Measurements from ENCODE around the gene PPIP5K1. TPM values are rescaled to one million over a fixed set of nuclear protein-coding genes. Genes with fewer than 3 reads are reported as not detected.

The PPIP5K1 gene
- total and polyA plus RNA-seq, 7 donors, result 4.5 to 37.3 (median 19.3) TPM

DNA sequence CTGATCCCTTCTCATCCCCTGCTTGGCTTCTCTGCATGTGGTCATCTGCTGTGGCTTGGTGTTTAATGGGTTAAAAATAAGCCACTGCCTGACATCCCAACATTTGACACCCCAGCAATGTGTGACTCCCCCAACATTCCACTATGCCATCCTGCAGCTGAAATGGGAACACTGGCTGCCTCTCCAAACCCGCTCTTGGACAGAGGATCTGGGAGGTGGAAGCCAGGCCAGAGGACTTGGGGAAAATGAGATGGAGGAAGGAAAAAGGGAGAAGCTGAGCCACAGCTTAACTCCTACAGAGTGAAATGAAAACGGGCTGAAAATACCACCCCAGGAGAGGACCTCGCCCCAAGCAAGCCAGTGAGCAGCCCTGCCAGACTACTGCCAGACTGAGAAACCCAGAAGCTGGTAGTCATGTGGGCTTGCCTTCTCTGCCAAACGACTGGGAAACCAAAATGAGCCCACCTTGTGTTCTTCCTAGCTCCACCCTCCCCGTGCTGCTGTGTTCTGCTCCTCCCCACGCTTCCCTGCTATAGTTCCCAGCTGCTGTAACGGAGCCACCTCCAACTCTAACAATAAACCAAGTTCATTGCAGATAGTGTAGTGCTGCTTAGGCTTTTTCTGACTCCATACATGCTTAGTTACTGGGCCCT, 58.9 kb downstream of the PPIP5K1 start:
- DNase-seq (no peak), ATAC-seq (peak in 3 of 4 donors; percentile 32 to 47 (median 46))
- peaks cover 0 to 20% of the 10 kb centered on the region in 2 donors for H3K36me3 ChIP-seq (ENCODE audit: insufficient read depth in 1 of 2, low read depth in 1 of 2)
- TF ChIP-seq, protein P1, sequence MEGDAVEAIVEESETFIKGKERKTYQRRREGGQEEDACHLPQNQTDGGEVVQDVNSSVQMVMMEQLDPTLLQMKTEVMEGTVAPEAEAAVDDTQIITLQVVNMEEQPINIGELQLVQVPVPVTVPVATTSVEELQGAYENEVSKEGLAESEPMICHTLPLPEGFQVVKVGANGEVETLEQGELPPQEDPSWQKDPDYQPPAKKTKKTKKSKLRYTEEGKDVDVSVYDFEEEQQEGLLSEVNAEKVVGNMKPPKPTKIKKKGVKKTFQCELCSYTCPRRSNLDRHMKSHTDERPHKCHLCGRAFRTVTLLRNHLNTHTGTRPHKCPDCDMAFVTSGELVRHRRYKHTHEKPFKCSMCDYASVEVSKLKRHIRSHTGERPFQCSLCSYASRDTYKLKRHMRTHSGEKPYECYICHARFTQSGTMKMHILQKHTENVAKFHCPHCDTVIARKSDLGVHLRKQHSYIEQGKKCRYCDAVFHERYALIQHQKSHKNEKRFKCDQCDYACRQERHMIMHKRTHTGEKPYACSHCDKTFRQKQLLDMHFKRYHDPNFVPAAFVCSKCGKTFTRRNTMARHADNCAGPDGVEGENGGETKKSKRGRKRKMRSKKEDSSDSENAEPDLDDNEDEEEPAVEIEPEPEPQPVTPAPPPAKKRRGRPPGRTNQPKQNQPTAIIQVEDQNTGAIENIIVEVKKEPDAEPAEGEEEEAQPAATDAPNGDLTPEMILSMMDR (IDR thresholded peaks at IDR 0.05), result no peak
- intact Hi-C loops (cut with DNase I), result no loop called here
- no peak overlapping the region for H3K27ac ChIP-seq
- no peaks in the 10 kb centered on the region for H3K4me1 ChIP-seq
- H3K4me3 ChIP-seq, result no peak overlapping the region
- 14 to 26% (median 24%) methylated on average over 7 of the region's 7 CpGs for WGBS, 3 donors
- no peaks in the 10 kb centered on the region for H3K9me3 ChIP-seq
- H3K27me3 ChIP-seq (ENCODE audit: insufficient read depth in 3 of 3, low read length in 2 of 3), result no peaks in the 10 kb centered on the region

DNA sequence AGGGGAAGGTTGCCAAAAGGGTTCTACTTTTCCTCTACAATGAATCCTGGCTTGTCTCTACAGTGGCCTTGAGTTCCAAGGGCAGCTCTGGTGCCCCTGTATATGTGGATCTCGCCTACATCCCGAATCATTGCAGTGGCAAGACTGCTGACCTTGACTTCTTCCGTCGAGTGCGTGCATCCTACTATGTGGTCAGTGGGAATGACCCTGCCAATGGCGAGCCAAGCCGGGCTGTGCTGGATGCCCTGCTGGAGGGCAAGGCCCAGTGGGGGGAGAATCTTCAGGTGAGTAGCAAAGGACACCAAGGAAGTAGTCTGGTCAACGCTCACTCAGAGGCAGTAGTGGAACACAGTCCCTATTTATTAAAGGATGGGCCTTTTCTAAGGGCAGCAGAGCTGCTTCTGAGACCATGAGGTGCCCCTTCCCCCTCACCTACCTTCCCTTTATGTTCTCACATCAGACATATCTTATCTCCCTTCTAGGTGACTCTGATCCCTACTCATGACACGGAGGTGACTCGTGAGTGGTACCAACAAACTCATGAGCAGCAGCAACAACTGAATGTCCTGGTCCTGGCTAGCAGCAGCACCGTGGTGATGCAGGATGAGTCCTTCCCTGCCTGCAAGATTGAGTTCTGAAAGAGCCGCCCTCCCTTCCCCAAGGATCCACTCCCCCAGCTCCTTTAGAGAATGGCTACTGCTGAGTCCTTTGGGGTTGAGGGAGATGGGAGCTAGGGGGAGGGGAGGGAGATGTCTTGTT, 60.2 kb downstream of the PPIP5K1 start:
- ATAC-seq (no peak), DNase-seq (no peak)
- Histone ChIP-seq H3K9me3 (no peaks in the 10 kb centered on the region), H3K27me3 (ENCODE audit: insufficient read depth in 3 of 3, low read length in 2 of 3) (no peaks in the 10 kb centered on the region), H3K36me3 (ENCODE audit: insufficient read depth in 1 of 2, low read depth in 1 of 2) (peaks cover 0 to 18% of the 10 kb centered on the region in 2 donors), H3K27ac (no peak overlapping the region), H3K4me1 (no peaks in the 10 kb centered on the region), H3K4me3 (no peak overlapping the region)
- 91 to 93% (median 92%) methylated on average over 12 of the region's 12 CpGs for WGBS, 3 donors
- TF ChIP-seq, protein P1 (IDR thresholded peaks at IDR 0.05), result no peak
- intact Hi-C loops (cut with DNase I), result no loop called here

DNA sequence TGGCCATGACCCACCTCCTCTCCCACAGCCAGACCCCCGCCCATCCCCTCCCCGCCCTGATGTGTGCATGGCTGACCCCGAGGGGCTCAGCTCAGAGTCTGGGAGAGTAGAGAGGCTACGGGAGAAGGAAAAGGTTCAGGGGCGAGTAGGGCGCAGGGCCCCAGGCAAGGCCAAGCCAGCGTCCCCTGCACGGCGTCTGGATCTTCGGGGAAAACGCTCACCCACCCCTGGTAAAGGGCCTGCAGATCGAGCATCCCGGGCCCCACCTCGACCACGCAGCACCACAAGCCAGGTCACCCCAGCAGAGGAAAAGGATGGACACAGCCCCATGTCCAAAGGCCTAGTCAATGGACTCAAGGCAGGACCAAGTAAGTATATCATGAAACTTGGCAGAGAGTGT, 60.9 kb downstream of the PPIP5K1 start:
- H3K4me3 ChIP-seq, result no peak overlapping the region
- intact Hi-C loops (cut with DNase I), result no loop called here
- H3K27ac ChIP-seq, result no peak overlapping the region
- ATAC-seq (no peak), DNase-seq (no peak)
- TF ChIP-seq, protein P1 (IDR thresholded peaks at IDR 0.05), result no peak
- no peaks in the 10 kb centered on the region for H3K4me1 ChIP-seq
- H3K36me3 ChIP-seq (ENCODE audit: insufficient read depth in 1 of 2, low read depth in 1 of 2), result peaks cover 0 to 14% of the 10 kb centered on the region in 2 donors
- H3K27me3 ChIP-seq (ENCODE audit: insufficient read depth in 3 of 3, low read length in 2 of 3), result no peaks in the 10 kb centered on the region
- H3K9me3 ChIP-seq, result no peaks in the 10 kb centered on the region
- WGBS, 3 donors, result 93 to 95% (median 94%) methylated on average over 15 of the region's 15 CpGs

DNA sequence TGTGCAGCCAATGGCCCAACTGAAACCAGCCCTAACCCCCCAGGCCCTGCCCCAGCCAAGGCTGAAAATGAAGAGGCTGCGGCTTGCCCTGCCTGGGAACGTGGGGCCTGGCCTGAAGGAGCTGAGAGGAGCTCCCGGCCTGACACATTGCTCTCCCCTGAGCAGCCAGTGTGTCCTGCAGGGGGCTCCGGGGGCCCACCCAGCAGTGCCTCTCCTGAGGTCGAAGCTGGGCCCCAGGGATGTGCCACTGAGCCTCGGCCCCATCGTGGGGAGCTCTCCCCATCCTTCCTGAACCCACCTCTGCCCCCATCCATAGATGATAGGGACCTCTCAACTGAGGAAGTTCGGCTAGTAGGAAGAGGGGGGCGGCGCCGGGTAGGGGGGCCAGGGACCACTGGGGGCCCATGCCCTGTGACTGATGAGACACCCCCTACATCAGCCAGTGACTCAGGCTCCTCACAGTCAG, 61.4 kb downstream of the PPIP5K1 start:
- intact Hi-C loops (cut with DNase I), result no loop called here
- no peak overlapping the region for H3K27ac ChIP-seq
- H3K27me3 ChIP-seq (ENCODE audit: insufficient read depth in 3 of 3, low read length in 2 of 3), result no peaks in the 10 kb centered on the region
- DNase-seq (no peak), ATAC-seq (no peak)
- H3K4me1 ChIP-seq, result no peaks in the 10 kb centered on the region
- no peak overlapping the region for H3K4me3 ChIP-seq
- WGBS, 3 donors, result 82 to 84% (median 82%) methylated on average over 11 of the region's 11 CpGs
- no peaks in the 10 kb centered on the region for H3K9me3 ChIP-seq
- TF ChIP-seq, protein P1 (IDR thresholded peaks at IDR 0.05), result no peak
- peaks cover 0 to 9% of the 10 kb centered on the region in 2 donors for H3K36me3 ChIP-seq (ENCODE audit: insufficient read depth in 1 of 2, low read depth in 1 of 2)
